Medulla oblongata (tissue), 1 donor: ENCODE measurements around the gene CLEC4D.
"Not testable (repeated sequence)": the region's sequence is repeated elsewhere in the genome, so short reads cannot be mapped to it uniquely, and the experiment has no call there.

Source experiments
- DNase-seq: peaks from one replicate; pipeline ENCODE4 v3.0.0-alpha.2; 2015; ENCODE audit errors: extremely low spot score

The CLEC4D gene

DNA sequence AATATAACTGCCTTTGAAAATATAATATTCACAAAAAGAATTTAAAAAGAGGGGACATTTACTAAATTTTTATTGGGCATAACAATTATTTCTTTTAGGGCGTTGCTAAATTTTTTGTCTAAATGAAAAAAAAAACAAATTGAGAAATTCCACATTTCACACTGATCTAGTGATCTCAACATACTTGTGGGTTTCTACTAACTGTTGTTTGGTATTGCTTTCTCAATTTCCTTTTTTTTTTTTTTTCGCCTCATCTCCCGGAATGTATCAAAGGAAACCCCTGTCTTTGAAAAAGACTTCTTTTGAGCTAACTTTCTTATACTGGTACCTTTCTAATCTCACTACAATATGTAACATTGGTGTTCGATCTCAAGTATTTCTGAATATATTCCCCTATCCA lies at the start of gene CLEC4D:
Gene CLEC4D, plus strand, starts transcription at position 248 of the 400 bp plus-strand sequence. CDS start 230 bp downstream, outside the sequence.
- DNase-seq, result no peak

DNA sequence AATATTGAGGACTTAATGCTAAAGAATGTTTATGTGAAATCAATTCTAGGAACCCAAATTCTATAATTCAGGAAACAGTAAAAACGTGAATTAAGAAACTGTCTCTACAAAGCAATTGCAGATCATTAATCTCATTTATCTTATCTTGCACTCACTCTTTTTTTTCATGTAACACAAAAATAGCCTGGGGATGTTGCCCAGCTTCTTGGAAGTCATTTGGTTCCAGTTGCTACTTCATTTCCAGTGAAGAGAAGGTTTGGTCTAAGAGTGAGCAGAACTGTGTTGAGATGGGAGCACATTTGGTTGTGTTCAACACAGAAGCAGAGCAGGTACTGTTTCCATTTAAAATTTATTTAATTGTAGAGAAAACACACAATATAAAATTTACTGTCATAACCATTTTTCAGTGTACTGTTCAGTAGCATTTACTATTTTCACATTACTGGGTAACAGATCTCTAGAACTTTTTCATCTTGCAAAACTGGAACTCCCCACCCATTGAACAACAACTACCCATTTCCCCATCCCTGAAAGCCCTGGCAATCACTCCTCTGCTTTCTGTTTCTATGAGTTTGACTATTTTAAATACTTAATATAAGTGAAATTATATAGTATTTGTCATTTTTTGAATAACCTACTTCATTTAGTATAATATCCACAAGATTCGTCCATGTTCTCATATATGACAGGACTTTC lies 47.9 kb upstream of the CLEC4D start:
- no peak for DNase-seq

DNA sequence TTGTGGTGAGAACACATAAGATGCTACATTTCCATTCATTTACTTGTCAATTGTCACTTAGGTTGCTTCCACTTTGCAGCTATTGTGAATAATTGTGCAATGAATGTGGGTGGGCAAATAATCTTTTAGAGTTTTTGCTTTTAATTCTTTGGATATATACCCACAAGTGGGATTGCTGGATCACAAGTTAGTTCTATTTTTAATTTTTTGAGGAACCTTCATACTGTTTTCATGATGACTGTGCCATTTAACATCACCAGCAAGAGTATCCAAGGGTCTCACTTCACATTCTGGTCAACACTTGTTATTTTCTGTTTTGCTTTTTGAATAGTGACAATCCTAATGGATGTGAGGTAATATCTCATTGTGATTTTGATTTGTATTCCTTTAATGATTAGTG lies 47.1 kb upstream of the CLEC4D start:
- DNase-seq, result peak; percentile 22

DNA sequence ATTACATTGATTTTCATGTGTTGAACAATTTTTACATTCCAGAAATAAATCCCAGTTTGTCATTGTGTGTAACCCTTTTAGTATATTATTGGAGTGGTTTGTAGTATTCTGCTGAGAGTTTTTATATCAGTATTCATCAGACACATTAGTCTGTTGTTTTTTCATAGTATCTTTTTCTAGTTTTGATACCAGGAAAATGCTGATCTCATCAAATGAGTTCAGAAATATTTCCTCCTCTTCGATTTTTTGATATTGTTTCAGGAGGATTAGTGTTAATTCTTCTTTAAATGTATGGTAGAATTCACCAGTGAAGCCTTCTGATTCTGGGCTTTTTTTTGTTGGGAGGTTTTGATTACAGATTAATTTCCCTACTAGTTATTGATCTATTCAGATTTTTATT lies 42.2 kb upstream of the CLEC4D start:
- no peak for DNase-seq

DNA sequence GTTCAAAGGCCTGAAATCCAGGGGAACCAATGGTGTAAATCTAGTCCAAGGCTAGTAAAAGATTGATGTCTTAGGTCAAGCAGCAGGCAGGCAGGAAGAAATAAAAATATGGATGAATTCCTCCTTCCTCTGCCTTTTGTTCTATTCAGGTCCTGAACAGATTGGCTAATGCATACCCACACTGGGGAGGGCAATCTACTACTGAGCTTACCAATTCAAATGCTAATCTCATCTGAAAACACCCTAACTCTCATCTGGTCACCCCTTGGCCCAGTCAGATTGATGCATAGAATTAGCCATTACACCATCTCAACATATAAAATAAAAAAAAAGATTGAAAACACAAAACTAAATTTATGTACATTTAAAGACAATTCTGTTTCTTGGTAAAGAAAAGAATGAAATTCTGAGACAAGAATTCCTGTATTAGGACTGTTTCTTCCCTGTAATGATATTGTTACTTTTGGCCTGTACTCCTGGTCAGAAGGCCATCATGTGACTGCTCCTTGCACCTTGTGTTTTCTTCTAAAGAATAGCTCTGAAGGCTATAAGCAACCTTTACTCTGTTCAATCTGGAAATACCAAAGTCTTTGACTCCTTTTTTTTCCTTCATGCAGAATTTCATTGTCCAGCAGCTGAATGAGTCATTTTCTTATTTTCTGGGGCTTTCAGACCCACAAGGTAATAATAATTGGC lies 37.6 kb upstream of the CLEC4D start:
- DNase-seq, result no peak

DNA sequence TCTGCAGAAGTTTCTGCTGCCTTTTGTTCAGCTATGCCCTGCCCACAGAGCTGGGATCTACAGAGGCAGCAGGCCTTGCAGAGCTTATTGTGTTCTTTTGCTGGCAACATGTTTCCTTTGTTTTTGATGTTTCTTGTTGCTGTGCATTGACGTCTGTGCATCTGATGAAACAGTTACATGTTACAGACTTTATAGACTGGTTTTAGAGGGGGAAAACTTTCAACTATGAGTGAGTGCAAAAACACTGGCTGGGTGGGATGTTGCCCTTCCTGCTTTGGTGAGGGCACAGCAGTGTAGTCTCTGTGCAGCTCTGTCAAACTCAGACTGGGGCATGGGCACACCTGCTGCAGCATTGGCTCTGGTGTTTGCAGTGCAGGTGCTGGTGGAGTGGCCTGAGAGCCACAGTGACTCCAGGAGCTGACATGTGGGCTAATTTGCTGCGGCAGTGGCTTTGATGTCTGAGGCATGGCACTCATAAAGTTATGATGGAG lies 30.7 kb upstream of the CLEC4D start:
- no peak for DNase-seq

DNA sequence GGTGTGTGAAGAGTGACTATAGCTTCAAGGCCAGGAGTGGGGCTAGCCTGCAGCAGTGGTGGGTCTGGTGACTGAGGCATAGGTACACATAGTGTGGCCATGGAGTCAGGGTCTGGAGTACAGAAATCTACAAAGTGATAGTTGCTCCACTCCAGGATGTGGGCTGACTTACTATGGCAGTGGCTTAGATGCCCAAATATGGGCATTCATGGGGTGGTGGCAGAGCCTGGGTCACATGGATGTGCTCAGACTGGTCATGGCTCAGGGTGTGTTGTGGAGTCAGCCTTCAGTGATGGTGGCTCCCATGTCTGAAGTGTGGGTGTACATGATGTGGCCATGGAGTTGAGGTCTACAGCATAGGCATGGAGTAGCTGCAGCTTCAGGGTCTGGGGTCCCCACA lies 30.2 kb upstream of the CLEC4D start:
- DNase-seq, result no peak

DNA sequence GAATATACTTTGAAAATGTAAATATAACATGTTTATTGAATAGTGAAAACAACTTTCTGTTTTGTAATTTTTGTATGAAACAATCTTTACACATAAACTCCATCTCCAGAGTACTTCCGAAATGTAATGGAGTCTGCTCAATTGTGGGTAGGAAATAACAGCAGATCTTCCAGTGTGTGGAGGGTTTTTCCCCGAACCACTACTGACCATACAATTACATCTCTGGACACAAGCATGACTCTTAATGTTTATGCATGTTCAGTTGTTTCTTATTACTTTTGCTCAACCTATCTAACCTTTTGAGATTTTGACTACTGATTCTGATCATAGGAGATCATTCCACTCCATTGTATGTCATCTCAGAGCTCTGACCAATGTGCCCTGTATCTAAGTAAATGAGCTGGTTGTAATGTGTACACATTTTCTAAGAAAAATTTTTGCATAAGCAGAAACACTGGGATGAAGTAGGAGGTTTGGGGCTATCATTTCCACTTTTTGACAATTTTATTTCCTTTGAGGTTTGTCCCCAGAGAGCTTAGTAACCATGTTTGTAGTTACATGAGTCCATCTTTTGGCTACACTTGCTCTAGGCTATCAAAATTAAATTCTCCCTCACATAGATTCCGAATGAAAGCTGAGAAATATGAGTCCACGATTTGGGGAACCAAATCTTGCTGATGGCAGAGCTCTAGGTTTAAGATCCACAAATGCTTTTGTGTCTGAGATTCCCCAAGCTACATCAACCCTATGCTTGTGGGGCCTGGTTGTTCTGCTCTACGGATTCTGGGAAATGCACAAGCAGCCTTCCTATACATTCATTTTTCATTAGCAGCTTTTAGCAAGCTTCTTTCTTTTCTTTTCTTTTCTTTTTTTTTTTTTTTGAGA lies 21.4 kb upstream of the CLEC4D start:
- peak; percentile 19 for DNase-seq

DNA sequence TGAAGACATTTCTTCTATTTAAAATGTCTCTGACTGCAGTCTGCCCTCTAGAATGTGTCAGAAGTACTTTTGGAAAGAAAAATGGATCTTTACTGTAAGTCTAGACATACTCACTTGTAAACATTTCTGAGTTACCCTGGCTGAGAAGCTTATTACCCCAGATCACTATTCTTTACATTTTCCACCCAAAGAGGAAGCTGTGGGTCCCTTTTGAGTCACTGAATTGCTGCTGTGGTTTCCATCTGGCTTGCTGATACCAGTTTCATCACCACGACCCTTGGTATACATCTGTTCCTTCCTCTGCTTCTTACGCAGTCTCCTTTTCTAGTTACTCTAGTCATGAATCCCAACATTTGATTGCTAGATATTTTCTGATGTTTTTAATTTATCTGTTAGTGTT lies 20.2 kb upstream of the CLEC4D start:
- DNase-seq, result peak; percentile 76

DNA sequence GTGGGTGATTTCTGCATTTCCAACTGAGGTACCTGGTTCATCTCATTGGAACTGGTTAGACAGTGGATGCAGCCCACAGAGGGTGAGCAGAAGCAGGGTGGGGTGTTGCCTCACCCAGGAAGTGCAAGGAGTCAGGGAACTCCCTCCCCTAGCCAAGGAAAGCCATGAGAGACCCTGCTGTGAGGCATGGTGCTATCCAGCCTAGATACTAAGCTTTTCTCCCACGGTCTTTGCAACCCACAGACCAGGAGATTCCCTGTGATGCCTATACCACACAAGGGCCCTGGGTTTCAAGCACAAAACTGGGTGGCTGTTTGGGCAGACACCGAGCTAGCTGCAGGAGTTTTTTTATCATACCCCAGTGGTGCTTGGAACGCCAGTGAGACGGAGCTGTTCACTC lies 17.6 kb upstream of the CLEC4D start:
- not testable (repeated sequence) for DNase-seq

DNA sequence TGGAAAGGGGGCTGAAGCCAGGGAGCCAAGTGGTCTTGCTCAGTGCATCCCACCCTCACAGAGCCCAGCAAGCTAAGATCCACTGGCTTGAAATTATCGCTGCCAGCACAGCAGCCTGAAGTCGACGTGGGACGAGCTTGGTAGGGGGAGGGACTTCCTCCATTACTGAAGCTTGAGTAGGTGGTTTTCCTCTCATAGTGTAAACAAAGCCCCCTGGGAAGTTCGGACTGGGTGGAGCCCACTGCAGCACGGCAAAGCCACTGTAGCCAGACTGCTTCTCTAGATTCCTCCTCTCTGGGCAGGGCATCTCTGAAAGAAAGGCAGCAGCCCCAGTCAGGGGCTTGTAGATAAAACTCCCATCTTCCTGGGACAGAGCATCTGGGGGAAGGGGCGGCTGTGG lies 17.2 kb upstream of the CLEC4D start:
- DNase-seq, result not testable (repeated sequence)

DNA sequence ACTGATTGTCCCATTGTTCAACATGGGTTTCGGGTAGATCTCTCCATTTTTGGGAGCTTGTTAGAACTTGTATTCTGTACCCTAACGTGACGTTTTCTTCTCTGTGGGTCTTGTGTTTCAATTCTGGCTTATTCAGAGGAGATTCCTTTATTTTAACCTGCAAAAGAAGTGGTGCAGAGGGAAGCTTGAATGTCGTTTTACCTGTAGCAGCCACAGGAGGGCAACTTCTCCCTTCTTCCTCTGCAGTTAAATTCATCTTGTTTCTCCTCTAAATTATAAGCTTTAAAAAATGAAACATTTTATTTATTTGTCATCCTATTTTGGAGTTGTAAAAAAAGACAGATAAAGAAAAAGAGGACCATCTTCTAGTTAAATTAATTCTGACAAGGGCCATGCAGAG lies 13.7 kb upstream of the CLEC4D start:
- no peak for DNase-seq

DNA sequence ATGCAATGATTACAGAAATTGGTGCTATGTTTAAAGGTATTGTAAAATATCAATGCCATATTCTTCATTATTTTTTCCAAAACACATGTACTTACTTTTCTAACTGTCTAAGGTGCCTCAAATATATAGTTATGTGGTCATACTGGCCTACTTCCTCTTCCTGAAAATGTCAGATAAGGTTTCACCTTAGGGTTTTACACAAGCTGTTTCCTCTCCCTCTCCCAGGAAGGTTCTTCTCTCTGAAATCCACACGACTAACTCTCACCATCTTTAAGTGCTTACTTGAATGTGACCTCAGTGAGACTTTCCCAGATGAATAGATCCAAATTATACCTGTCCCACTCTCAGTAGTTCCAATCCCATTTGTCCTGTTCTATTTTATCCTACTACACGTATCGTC lies 11.6 kb upstream of the CLEC4D start:
- DNase-seq, result no peak

DNA sequence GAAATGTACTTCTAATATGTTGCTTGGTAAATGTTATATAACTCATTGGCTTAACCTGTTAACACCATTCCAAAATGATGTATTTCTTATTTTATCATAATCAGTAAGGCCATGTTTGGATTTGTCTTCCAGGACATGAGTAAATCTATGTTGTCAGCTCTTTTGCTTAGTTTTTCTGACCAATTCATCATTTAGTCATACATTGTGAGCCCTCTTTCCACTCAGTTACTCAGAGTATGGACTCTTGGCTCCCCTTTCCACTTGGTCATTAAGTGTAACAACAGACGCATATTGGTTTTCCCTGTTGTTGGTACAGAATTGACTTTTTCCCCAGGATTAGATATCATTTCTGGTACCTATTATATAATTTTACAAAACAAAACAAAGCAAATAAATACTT lies 9.0 kb upstream of the CLEC4D start:
- no peak for DNase-seq

DNA sequence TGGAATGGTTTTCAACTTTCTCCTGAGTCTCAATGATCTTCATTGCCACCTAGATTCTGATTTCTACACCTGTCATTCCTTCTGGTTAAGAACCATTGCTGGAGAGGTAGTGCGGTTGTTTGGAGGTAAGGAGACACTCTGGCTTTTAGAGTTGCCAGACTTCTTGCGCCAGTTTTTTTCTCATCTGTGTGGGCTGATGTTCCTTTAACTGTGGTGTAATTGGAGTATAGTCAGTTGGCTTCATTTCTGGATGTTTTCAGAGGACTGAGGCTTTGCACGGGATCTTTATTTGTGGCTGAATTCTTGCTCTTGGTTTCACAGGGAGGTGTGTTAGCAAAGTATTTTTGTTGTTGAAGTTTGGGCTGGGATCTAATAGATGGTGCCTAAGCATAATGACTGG lies 5.7 kb upstream of the CLEC4D start:
- no peak for DNase-seq

DNA sequence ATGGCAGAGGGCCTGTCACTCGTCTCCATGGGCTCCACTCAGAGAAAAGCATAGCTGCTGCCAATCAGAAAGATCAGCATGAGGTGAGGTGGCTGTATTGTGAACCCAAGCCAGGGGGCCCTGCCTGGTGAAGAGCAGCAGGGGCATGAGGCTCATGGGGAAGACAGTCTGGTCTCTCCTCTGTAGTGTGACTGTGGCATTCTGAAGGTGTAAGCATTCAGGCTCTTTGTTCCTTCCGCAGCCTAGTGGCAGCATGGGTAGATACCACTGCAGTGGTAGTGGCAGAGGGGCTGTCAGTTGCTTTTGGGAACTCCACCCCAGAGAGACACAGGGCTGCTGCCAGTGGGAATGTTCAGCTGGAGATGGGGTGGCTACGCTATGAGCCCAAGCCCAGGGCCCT lies 5.1 kb upstream of the CLEC4D start:
- no peak for DNase-seq

DNA sequence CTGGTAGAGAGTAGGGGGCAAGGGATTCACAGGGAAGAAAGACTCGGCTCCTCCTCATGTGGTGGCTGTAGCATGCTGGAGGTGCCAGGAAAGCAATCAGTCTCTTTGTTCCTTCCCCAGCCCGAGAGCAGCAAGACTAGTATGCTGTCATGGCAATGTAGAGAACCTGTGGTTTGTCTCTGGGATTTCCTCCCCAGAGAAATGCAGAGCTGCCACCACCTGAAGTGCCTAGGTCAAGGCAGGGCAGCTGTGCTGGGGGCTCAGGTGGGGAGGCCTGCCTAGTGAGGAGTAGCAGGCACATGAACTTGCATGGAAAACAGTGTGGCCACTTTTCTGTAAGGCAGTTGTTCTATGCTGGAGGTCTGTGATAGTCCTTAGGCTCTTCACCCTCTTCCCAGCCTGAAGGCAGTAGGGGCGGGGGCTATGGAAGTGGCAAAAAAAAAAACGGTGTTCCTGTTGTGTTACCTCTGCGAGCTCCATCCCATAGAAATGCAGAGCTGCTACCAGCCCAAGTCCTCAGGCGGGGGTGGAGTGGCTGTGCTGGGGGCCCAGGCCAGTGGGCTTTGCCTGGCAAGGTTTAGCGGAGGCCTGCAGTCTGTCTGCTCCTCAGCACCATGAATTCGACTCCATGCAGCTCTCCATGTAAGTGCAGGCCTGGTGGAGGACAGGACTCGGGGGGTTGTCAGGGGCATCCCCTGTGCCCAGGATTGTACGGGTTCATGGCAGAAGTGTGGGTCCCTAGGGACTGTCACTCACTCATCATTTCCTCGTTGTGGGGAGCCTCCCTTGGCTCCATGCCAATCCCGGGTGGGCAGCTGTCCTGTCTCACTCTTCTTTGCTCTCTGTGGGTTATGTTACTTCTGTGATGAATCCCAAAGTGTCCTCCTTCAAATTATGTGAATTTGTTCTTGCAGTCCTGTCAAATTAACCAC lies 4.1 kb upstream of the CLEC4D start:
- DNase-seq, result no peak

DNA sequence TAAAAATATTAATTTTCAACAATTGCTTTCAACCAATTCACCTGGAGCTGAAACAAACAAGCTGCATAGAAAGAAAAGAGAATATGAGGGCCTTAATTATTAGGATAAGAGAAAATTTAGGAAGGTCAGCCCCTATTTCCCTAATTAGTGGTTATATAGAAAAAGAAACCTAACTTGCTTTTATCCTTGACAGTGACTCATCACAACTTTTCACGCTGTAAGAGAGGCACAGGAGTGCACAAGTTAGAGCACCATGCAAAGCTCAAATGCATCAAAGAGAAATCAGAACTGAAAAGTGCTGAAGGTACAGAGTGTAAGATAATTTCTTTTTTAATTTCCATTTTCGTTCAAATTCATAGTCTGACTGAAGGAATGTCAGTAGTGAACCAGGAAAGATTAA lies 4.7 kb downstream of the CLEC4D start:
- no peak for DNase-seq

DNA sequence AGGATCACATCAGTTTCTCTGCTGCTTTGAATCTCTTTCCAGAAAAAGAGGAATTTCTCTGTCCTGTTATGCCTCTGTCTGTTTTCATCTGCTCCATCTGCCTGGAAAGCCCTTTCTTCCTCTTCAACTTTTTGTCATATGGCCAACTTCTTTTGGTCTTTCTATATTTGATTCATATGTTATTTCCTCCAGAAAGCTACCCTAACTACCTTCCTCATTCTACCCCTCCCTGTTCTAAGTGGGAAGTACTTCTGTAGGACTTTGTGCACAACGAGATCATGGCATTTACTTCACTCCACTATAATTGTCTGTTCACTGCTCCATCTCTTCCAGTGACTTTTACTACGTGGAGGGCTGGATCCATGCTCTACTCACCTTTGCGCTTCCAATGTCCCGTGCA lies 5.9 kb downstream of the CLEC4D start:
- DNase-seq, result peak; percentile 6

DNA sequence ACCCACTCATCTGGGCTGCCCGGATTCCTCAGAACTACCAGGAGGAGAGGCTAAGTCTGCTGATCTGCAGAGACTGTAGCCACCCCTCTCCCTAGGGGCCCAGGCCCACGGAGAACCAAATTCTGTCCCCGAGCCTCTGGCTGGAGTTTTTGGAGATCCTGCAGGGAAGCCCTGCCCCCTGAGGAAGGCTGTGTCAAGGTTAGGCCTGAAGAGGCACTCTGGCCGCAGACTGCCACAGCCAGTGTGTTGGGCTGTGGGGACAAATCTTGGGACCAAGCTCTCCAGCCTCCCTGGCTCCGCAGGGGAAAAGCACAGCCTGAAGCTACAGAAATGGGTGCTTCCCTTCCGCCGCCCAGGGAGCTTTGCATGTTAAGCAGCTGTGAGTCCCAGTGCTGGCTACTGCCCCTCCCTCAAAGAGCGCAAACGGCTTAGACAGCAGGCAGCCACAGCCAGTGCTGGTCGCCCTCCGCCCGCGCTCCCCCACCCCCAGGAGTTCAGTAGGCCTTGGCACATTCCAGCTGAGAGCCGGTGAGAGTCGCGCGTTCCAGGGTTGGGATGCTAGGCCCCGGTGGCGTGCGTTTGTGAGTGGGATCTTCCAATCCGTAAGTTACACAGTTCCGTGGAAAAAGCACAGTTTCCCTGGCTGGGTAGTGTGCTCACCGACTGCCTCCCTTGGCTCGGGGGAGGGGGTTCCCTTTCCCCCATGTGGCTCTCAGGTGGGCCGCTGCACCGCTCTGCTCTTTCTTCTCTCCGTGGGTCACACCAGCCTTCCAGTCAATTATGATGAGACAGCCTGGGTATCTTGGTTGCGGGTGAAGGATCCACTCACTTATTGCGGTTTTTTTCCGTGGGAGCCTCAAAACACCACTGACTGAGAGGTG lies 14.2 kb downstream of the CLEC4D start:
- no peak for DNase-seq
